GM08714 (cell line): ENCODE measurements around the gene DNAJC3.
"Not testable (repeated sequence)": the region's sequence is repeated elsewhere in the genome, so short reads cannot be mapped to it uniquely, and the experiment has no call there.

Source experiments
- H3K4me3 ChIP-seq: fragments of 200-500 bp; sonication (Bioruptor generic); 2 replicates; pipeline ENCODE4 v1.5.1; 2014; ENCODE audit warnings: mild to moderate bottlenecking, low read length, inconsistent platforms
- ZNF274 ChIP-seq: IDR thresholded peaks from 2 replicates; pipeline ENCODE4 v1.6.1; 2012; ENCODE audit warnings: mild to moderate bottlenecking, low read depth, low read length

Gene DNAJC3

GRCh38 chr13:95652244-95652764, 24.6 kb upstream of the DNAJC3 start:
- no peak for TF ChIP-seq ZNF274

DNA sequence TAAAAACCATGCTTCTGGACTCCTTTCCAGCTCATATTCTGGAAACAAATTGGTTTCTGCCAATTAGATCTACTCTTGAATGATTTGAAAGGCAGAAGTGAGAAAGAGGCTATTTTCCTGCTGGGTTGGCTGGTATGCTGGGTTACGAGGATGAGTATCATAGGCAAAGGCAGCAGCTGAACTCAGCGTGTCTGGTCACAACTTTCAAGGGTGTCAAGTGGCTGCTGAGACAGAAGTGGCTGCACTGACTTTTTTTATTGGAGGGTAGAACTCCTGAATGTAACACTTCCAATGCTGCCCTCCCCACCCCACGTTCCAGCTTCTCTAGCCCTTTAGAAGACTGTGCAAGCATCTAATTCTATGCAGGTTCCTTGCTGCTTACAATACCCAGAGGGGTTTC, 24.1 kb upstream of the DNAJC3 start:
- no peak for TF ChIP-seq ZNF274
- no peak overlapping the region for H3K4me3 ChIP-seq

More at GRCh38 chr13:95652244-95652764, 24.6 kb upstream of the DNAJC3 start:
- no peak overlapping the region for H3K4me3 ChIP-seq

DNA sequence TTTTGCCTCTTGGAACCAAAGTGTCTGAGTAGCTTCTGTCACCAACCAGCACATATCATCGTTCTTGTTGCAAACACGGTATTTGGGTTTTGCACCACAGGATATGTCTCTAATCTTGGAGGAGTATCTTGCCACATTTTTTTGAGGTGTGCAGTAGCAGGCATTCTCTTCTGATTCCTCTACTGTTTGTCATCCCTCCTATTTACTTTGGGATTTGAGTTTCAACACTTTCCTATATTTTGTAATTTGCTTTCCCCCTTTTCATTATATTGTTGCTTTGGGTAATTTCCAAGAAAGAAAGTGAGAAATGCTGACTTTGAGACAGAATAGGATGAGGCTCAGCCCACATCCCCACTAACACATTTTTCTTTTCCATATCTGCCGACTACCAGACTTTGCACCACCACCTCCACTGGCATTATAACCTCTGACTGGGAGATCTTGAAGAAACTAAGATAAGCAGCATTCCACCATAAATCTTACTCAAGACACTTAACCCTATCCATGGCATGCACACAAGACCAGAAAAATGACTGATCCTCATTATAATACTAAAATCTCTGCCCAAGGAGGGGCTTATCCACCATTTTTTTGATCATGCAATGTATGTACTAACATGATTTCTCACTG, 20.4 kb upstream of the DNAJC3 start:
- no peak overlapping the region for H3K4me3 ChIP-seq
- no peak for TF ChIP-seq ZNF274

- H3K4me3 ChIP-seq = no peak overlapping the region
- TF ChIP-seq ZNF274 = no peak
Measured at GRCh38 chr13:95659500-95659899, 17.4 kb upstream of the DNAJC3 start.

- no peak for TF ChIP-seq ZNF274
Measured at GRCh38 chr13:95660981-95661581, 15.9 kb upstream of the DNAJC3 start.

DNA sequence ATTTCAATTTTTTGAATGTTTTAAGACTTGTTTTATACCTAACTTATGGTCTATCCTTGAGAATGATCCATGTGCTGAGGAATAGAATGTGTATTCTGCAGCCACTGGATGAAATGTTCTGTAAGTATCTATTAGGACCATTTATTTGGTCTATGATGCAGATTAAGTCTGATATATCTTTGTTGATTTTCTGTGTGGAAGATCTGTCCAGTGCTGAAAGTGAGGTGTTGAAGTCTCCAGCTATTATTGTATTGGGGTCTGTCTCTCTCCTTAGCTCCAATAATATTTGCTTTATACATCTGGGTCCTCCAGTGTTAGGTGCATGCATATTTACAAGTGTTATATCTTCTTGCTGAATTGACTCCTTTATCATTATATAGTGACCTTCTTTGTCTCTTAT, 9.7 kb upstream of the DNAJC3 start:
- H3K4me3 ChIP-seq = not testable (repeated sequence)

More at GRCh38 chr13:95660981-95661581, 15.9 kb upstream of the DNAJC3 start:
- H3K4me3 ChIP-seq = no peak overlapping the region

- H3K4me3 ChIP-seq = no peak overlapping the region
- TF ChIP-seq ZNF274 = no peak
Measured at GRCh38 chr13:95671597-95671996, 5.3 kb upstream of the DNAJC3 start.

DNA sequence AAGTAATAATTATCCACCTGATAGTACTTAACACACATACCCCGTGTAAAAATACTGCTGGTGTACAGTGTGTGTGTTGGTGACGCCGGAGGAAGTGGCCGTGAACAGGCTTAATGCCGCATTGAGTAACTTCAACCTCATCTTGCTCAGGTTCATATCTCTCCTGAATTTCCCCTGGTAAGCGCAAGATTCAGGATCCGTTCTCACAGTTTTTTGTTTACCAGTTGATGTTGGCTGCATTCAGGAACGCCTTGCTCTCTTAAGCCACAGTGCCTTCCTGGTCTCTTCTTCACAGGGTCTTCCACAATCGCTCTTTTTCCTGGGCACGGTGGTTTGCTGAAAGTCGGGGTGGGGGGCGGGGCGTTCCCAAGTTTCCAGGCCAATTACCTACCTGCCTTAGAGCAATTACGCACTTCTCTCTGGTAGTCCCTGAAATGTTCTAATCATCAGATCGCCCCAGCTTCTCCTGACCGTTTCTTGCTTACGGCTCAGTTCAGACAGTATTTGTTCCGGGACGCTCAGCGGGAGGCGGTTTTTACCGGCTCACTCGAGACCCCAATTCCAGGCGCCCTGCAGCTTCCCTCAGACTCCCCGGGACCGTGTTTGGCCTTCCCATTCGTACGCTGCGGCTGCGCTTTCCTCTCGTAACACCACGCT, 706 bp upstream of the DNAJC3 start:
- TF ChIP-seq ZNF274 = no peak
- H3K4me3 ChIP-seq = peak overlapping the region; percentile 71

DNA sequence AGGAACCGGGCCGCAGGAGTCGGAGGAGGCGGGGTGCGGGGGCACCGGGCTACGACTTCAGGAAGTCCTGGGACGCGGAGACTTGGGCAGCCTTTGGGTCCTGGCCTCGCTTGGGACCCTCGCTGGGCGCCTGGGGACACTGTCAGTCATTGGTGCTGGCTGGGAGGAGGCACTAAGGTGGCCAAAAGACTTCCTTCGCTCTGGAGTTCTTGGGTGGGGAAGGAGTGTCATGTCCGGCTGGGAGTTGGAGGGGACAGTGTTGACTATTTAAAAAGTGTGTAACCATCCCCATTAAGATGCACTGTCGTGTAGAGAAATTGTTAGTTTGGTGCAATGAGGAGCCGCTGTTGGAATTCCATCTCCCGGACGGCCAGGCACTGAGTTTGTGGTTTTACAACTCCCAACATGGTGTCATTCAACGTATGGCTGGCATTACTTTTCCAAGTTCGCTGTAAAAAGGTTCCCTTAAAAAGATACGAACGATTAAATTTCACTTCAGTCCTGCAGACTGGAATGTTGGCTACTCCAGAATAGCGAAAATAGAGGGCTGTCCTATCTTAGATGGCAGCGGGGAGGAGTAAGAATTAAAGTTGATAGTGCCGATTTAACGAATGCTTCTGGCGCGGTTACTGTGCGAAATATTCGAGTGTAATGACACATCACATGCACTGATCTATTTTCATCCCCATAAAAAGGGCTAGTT, 776 bp downstream of the DNAJC3 start:
- peak overlapping the region; percentile 93 for H3K4me3 ChIP-seq
- TF ChIP-seq ZNF274 = no peak

- H3K4me3 ChIP-seq = no peak overlapping the region; the same call in 1 of the 2 replicates
- no peak for TF ChIP-seq ZNF274
Measured at GRCh38 chr13:95678967-95679366, 2.0 kb downstream of the DNAJC3 start.

DNA sequence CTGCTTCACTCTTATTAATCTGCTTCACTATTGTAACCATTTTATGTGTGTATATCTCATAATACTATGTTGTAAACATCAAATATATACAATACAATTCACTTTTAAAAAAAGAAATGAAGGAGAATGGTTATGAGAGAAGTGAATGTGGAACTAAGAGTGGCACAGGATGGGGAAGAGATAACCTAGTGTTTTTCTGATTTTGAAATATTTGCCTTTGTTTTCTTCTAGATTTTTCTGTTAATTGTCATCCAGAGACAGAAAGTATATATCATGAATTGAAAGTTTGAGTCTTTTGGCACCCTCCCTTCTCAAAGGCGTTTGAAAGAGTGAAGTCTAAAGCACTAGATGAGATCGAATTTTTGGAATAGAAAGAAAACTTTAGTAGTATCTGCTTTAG, 2.8 kb downstream of the DNAJC3 start:
- no peak overlapping the region for H3K4me3 ChIP-seq
- TF ChIP-seq ZNF274 = no peak

GRCh38 chr13:95684418-95684817, 7.5 kb downstream of the DNAJC3 start:
- no peak overlapping the region for H3K4me3 ChIP-seq
- no peak for TF ChIP-seq ZNF274

- not testable (repeated sequence) for H3K4me3 ChIP-seq
Measured at GRCh38 chr13:95684960-95685359, 8.0 kb downstream of the DNAJC3 start.

- H3K4me3 ChIP-seq = no peak overlapping the region
- TF ChIP-seq ZNF274 = no peak
Measured at GRCh38 chr13:95689582-95689926, 12.6 kb downstream of the DNAJC3 start.

GRCh38 chr13:95690986-95691385, 14.0 kb downstream of the DNAJC3 start:
- H3K4me3 ChIP-seq = not testable (repeated sequence)
